GM21381 (cell line): ENCODE results near the gene PIEZO2.
"Not testable (repeated sequence)": the region's sequence is repeated elsewhere in the genome, so short reads cannot be mapped to it uniquely, and the experiment has no call there.

Source experiments
- ATAC-seq: cut with Tn5 transposase; IDR thresholded peaks from one replicate; pipeline ENCODE4 v1.9.1; 2021; ENCODE audit warnings: mild to moderate bottlenecking, moderate library complexity; ENCODE audit not compliant: unreplicated experiment

PIEZO2 gene

GRCh38 chr18:11149441-11150270 is at the start of gene PIEZO2:
Gene PIEZO2 (minus strand): TSS chr18:11149569. CDS start chr18:11148588, 981 bp downstream.
- ATAC-seq = peak; percentile 81

- no peak for ATAC-seq
These were observed 34.3 kb upstream of the PIEZO2 start for GRCh38 chr18:11183637-11184036.

GRCh38 chr18:11181629-11182028 is 32.3 kb upstream of the PIEZO2 start:
- ATAC-seq = not testable (repeated sequence)

GRCh38 chr18:11179959-11180519 is 30.7 kb upstream of the PIEZO2 start:
- no peak for ATAC-seq

- ATAC-seq = no peak
These were observed 29.7 kb upstream of the PIEZO2 start for GRCh38 chr18:11178951-11179549.

- no peak for ATAC-seq
These were observed 28.0 kb upstream of the PIEZO2 start for GRCh38 chr18:11177382-11177781.

- no peak for ATAC-seq
These were observed 27.1 kb upstream of the PIEZO2 start for GRCh38 chr18:11176481-11176881.

GRCh38 chr18:11175266-11175979 is 26.1 kb upstream of the PIEZO2 start:
- ATAC-seq = no peak

- not testable (repeated sequence) for ATAC-seq
These were observed 24.8 kb upstream of the PIEZO2 start for GRCh38 chr18:11174179-11174578.

GRCh38 chr18:11167778-11168177 is 18.4 kb upstream of the PIEZO2 start:
- no peak for ATAC-seq

GRCh38 chr18:11165952-11166351 is 16.6 kb upstream of the PIEZO2 start:
- no peak for ATAC-seq

- no peak for ATAC-seq
These were observed 15.8 kb upstream of the PIEZO2 start for GRCh38 chr18:11165138-11165537.

GRCh38 chr18:11163665-11164064 is 14.3 kb upstream of the PIEZO2 start:
- ATAC-seq = no peak

- no peak for ATAC-seq
These were observed 13.5 kb upstream of the PIEZO2 start for GRCh38 chr18:11162889-11163288.

GRCh38 chr18:11162462-11162861 is 13.1 kb upstream of the PIEZO2 start:
- ATAC-seq = no peak

- no peak for ATAC-seq
These were observed 10.9 kb upstream of the PIEZO2 start for GRCh38 chr18:11160313-11160712.

GRCh38 chr18:11159844-11160243 is 10.5 kb upstream of the PIEZO2 start:
- no peak for ATAC-seq

GRCh38 chr18:11156978-11157377 is 7.6 kb upstream of the PIEZO2 start:
- no peak for ATAC-seq

GRCh38 chr18:11155034-11155759 is 5.8 kb upstream of the PIEZO2 start:
- ATAC-seq = no peak

- no peak for ATAC-seq
These were observed 5.1 kb upstream of the PIEZO2 start for GRCh38 chr18:11154368-11154989.
